NCI-H1694 (cell line): ENCODE results near the gene SFT2D1.

Experiments used
- DNase-seq: peaks from one replicate; lab custom pipeline; 2025; lab: John Stamatoyannopoulos, UW

SFT2D1 gene

GRCh38 chr6:166277892-166278578 is 64.3 kb downstream of the SFT2D1 start:
- DNase-seq, result no peak

DNA sequence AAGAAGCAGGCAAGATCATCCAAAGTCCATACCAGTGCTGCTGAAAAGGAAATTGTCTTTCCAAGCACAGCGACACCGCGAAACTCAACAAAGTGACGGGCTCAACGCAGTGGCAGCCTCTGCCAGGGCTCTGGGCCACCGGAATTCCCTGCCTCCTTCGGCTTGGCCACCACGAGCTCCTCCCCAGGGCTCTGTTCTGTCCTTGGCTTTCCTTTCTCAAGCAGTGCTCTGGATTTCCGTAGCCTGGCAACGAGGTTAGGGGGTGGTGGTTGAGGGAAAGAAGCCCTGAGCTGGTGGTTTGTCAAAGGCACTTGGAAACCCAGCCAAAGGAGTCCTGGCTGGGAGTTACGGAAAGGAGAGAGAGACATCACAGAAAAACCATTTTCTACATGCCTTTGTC is 65.3 kb downstream of the SFT2D1 start:
- no peak for DNase-seq

GRCh38 chr6:166275714-166276166 is 66.6 kb downstream of the SFT2D1 start:
- no peak for DNase-seq

- no peak for DNase-seq
Measured at GRCh38 chr6:166274739-166275370, 67.5 kb downstream of the SFT2D1 start.

GRCh38 chr6:166274163-166274562 is 68.2 kb downstream of the SFT2D1 start:
- DNase-seq, result no peak

DNA sequence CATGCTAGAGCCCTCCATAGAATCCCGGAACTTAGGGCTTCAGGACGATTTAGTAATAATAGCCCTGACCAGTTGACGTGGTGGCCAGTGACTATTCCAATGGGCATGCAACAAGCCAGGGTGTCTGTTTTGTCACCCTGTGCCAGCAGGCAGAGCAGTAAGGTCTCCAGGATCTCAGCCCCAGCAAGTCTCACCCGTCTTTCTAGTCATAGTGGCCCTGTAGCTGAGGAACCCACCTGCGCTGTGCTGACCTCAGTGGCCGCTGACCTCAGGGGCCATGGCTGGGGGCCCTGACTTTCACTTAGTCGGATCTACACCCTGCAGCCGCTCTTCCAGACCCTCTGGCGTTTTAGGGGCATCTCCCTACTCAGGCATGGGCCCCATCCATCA is 71.0 kb downstream of the SFT2D1 start:
- DNase-seq, result no peak

GRCh38 chr6:166270706-166271375 is 71.5 kb downstream of the SFT2D1 start:
- DNase-seq, result no peak
